Pericardium fibroblast (primary cell): ENCODE data around the gene MRPL12. TPM values are rescaled to one million over a fixed set of nuclear protein-coding genes. Genes with fewer than 3 reads are reported as not detected.

Source experiments
- total RNA-seq: library from RNA; depleted of rRNA; stranded (reverse); fragments of >200 nt; gene quantifications from 2 replicates; pipeline ENCODE4 v1.2.3, GENCODE V29; 2015

The MRPL12 gene
- 51.1 and 76.6 TPM in 2 replicates for total RNA-seq

DNA sequence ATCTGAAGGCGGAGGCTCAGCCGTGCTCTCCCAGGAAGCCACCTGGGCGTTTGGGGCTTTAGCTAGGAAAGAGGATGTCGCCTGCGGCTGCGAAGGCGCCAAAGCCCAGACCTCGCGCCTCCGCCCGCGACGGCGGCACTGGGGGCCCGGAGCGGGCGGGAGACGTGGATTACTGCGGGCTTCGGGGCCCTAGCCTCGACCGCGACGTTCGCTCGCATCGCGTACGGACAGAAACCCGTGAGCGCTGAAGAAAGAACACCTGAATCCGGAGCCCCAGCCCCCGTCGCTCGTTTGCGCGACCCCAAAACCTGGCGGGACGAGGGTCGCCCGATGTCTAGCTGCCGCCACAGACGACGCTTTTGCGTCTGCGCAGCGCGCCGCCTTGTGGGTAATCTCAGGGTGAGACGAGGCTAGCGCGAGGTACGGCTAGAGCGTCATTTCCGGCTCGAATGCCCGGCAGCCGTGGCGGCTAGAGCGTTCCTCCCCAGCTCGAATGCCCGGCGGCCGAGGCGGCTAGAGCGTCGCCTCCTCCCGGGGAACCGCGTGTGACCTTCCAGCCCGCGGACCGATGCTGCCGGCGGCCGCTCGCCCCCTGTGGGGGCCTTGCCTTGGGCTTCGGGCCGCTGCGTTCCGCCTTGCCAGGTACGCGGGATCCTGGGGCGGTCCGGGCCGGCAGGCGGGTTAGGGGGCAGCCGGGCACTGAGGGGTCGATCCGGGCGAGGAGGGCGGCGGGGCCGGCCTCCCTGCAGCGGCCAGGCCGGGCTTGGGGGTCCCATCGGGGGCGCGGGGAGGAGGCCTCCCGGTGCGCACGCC, at the start of gene MRPL12:
Gene MRPL12, plus strand, starts transcription at position 434 of the 813 bp plus-strand sequence. Its CDS starts 135 bp downstream, at position 569.

DNA sequence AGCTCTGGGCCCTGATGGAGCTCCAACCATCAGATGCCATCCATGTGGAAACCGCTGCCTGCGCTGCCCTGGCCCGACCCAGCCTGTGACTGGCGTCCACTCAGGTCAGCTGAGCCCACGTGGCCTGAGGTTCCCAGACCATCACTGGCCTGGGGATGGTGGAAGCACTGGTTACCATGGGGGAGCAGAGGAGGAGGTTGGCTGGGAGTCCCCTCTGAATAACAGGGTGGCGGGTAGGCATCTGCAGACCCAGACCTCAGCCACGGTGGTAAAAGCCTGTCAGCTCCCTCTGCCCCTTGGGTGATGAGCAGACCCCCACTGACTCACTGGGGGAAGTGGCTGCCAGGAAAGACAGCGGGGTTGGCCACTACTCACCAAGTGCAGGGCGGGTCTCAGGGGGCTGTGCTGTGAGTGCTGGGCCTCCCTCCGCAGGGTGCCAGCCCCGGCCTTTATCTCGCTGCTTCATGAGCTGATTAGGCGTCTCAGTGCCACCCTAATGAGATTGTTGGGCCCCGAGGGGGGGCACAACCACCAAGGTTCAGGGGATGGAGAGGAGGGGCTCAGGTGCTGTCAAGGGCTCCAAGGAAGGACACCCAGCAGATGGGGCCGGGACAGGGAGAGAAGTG, 46.9 kb upstream of the MRPL12 start, which contains the start of gene PDE6G:
Gene PDE6G, minus strand, starts transcription at position 425 of the 626 bp plus-strand sequence. CDS start 3,237 bp downstream, outside the sequence.

GRCh38 chr17:81666342-81667191, 36.6 kb upstream of the MRPL12 start, which contains the start of the genes CCDC137 and OXLD1:
TSS of gene CCDC137 (plus strand) at chr17:81666737. CDS start at chr17:81666767, 30 bp downstream.
TSS of gene OXLD1 (minus strand) at chr17:81666605. CDS start at chr17:81666577, 28 bp downstream.

DNA sequence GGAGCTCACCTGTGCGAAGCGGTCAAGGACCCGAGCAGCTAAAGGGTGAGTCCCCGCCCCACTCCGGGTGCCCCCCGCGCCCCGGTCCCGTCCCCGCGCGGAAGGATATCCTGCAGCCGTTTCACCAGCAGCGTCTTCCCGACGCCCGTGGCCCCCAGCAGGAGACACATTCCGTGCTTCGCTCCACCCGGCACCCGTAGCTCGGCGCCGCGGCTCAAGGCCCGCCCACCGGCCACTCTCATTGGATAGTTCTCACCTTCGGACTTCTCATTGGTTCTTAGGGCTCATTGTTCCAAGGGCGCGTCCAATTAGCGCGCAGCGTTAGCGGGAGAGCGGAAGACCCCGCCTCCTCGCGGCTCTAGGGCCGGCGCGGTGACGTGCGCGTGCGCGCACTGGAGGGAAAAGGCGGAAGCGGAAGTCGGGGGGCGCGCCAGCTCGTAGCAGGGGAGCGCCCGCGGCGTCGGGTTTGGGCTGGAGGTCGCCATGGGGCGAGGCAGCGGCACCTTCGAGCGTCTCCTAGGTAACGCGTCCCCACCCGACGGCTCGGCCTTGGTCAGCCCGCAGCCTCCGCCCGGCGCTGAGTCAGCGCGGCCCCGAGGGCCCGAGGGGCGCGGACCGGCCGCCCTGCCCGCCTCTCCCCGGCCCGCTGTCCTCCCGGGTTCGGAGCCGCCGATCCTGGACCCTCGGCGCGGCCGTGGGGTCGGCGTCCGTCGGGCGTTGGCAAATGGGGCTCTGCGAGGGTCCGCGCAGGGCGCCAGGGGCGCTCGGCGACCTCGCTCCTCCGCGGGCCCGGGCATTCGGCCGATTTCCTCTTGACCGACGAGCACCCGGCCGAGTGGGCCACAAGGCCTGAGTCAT, 19.4 kb upstream of the MRPL12 start, which contains the start of the genes ARL16 and HGS:
Gene ARL16, minus strand, starts transcription at position 214 of the 858 bp plus-strand sequence. Its CDS starts 44 bp downstream, at position 170.
Gene HGS, plus strand, starts transcription at position 428 of the 858 bp plus-strand sequence. Its CDS starts 56 bp downstream, at position 484.

DNA sequence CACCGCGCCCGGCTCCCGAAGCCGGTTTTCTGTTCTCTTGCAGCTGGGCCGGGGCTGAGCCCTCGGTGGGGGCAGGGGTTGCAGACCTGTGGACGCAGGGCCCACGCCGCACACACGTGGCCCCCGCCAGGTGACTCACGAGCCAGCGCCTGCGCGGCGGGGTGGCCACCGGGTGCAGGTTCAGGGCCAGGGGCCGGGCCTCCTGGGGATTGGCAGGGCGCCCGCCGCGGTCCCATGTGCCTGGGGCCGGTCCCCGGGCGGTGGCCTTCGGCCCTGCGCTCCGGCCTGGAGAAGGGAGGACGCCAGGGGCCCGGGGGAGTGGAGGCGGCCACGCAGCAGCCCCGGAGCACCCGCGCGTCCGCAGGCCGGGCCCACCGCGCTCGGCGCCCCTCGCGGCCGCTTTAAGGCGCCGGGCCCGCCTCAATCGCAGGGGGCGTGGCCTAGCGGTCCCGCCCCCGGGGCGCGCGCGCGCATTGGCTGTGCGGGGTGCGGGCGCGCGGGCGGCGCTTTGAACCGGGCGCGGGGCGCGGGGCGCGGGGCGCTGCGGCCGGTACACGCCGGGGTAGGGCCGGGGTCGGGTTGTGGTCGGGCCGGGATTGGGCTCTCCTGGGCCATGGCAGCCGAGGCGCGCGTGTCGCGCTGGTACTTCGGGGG, 8.8 kb downstream of the MRPL12 start, which contains the start of gene SLC25A10:
Gene SLC25A10, plus strand, starts transcription at position 471 of the 654 bp plus-strand sequence. Its CDS starts 143 bp downstream, at position 614.

Other genes starting within 250 kb of the MRPL12 start
- 4,687 and 7,079 TPM in 2 replicates for gene ACTG1, start 190.6 kb upstream of the MRPL12 start, total RNA-seq
- gene FSCN2, start 175.0 kb upstream of the MRPL12 start, total RNA-seq, result 0.23 TPM in 1 of 2 replicates, not detected in the other
- gene FAAP100, start 151.0 kb upstream of the MRPL12 start, total RNA-seq, result 25.4 and 35.6 TPM in 2 replicates
- 44.8 and 48.2 TPM in 2 replicates for gene NPLOC4, start 66.3 kb upstream of the MRPL12 start, total RNA-seq
- 1.2 and 1.4 TPM in 2 replicates for gene TSPAN10, start 66.2 kb upstream of the MRPL12 start, total RNA-seq
- not detected in 2 replicates for gene PDE6G, start 46.8 kb upstream of the MRPL12 start, total RNA-seq
- 40.1 and 72.2 TPM in 2 replicates for gene OXLD1, start 36.8 kb upstream of the MRPL12 start, total RNA-seq
- 11.3 and 16.8 TPM in 2 replicates for gene CCDC137, start 36.6 kb upstream of the MRPL12 start, total RNA-seq
- 27.7 and 51.7 TPM in 2 replicates for gene ARL16, start 19.6 kb upstream of the MRPL12 start, total RNA-seq
- 56.9 and 81.2 TPM in 2 replicates for gene HGS, start 19.4 kb upstream of the MRPL12 start, total RNA-seq
- 10.7 and 22.4 TPM in 2 replicates for gene SLC25A10, start 8.9 kb downstream of the MRPL12 start, total RNA-seq
- not detected in 2 replicates for gene GCGR, start 100.8 kb downstream of the MRPL12 start, total RNA-seq
- gene MCRIP1, start 129.9 kb downstream of the MRPL12 start, total RNA-seq, result 131 and 142 TPM in 2 replicates
- gene PPP1R27, start 131.7 kb downstream of the MRPL12 start, total RNA-seq, result not detected in 2 replicates
- gene P4HB, start 157.2 kb downstream of the MRPL12 start, total RNA-seq, result 1,324 and 2,574 TPM in 2 replicates
- 174 and 302 TPM in 2 replicates for gene ARHGDIA, start 168.0 kb downstream of the MRPL12 start, total RNA-seq
- gene ALYREF, start 188.2 kb downstream of the MRPL12 start, total RNA-seq, result 83.6 and 98.5 TPM in 2 replicates
- gene ANAPC11, start 188.4 kb downstream of the MRPL12 start, total RNA-seq, result 192 and 206 TPM in 2 replicates
- 1.1 and 2.0 TPM in 2 replicates for gene NPB, start 198.9 kb downstream of the MRPL12 start, total RNA-seq
- gene PCYT2, start 208.0 kb downstream of the MRPL12 start, total RNA-seq, result 61.2 and 85.8 TPM in 2 replicates
- 10.7 and 10.8 TPM in 2 replicates for gene SIRT7, start 214.8 kb downstream of the MRPL12 start, total RNA-seq
- 14.4 and 23.2 TPM in 2 replicates for gene MAFG, start 224.4 kb downstream of the MRPL12 start, total RNA-seq
- gene PYCR1, start 233.9 kb downstream of the MRPL12 start, total RNA-seq, result 121 and 144 TPM in 2 replicates
- gene MYADML2, start 243.9 kb downstream of the MRPL12 start, total RNA-seq, result not detected in 2 replicates